GM04504 (cell line): ENCODE data around the gene SSTR5.

Experiments
- DNase-seq: peaks from one replicate; pipeline ENCODE4 v3.0.0-alpha.2; 2012; ENCODE audit warnings: low read depth

SSTR5 gene

GRCh38 chr16:1106659-1107058 lies 34.1 kb downstream of the SSTR5 start:
- DNase-seq: no peak

- no peak for DNase-seq
Measured at GRCh38 chr16:1107141-1107540, 34.6 kb downstream of the SSTR5 start.

GRCh38 chr16:1107731-1108130 lies 35.2 kb downstream of the SSTR5 start:
- no peak for DNase-seq

- no peak for DNase-seq
Measured at GRCh38 chr16:1108299-1109252, 36.0 kb downstream of the SSTR5 start.

- DNase-seq: no peak
Measured at GRCh38 chr16:1109648-1110047, 37.1 kb downstream of the SSTR5 start.

GRCh38 chr16:1112506-1113184 lies 40.1 kb downstream of the SSTR5 start:
- no peak for DNase-seq

GRCh38 chr16:1113489-1113888 lies 40.9 kb downstream of the SSTR5 start:
- DNase-seq: no peak

- no peak for DNase-seq
Measured at GRCh38 chr16:1113889-1114526, 41.5 kb downstream of the SSTR5 start.

GRCh38 chr16:1116693-1117077 lies 44.1 kb downstream of the SSTR5 start:
- DNase-seq: no peak

- no peak for DNase-seq
Measured at GRCh38 chr16:1117176-1117900, 44.8 kb downstream of the SSTR5 start.

- no peak for DNase-seq
Measured at GRCh38 chr16:1117926-1118325, 45.4 kb downstream of the SSTR5 start.

- no peak for DNase-seq
Measured at GRCh38 chr16:1119129-1119528, 46.6 kb downstream of the SSTR5 start.

- no peak for DNase-seq
Measured at GRCh38 chr16:1119766-1120576, 47.4 kb downstream of the SSTR5 start.

GRCh38 chr16:1120577-1120941 lies 48.0 kb downstream of the SSTR5 start:
- no peak for DNase-seq

- no peak for DNase-seq
Measured at GRCh38 chr16:1121009-1121408, 48.5 kb downstream of the SSTR5 start.

GRCh38 chr16:1121601-1122397 lies 49.3 kb downstream of the SSTR5 start:
- DNase-seq: no peak

- DNase-seq: no peak
Measured at GRCh38 chr16:1122398-1122765, 49.8 kb downstream of the SSTR5 start.

GRCh38 chr16:1123525-1124230 lies 51.1 kb downstream of the SSTR5 start:
- DNase-seq: no peak

GRCh38 chr16:1124291-1124690 lies 51.7 kb downstream of the SSTR5 start:
- DNase-seq: no peak

GRCh38 chr16:1124795-1125194 lies 52.2 kb downstream of the SSTR5 start:
- no peak for DNase-seq
